H1 (cell line): ENCODE data around the gene ADCY1. TPM values are rescaled to one million over a fixed set of nuclear protein-coding genes. Genes with fewer than 3 reads are reported as not detected.

Source experiments
- CTCF ChIA-PET: fragments of 300-600 bp; sonication (Branson Sonifier 250); formaldehyde crosslinking; loops from one replicate; lab custom pipeline; 2021; ENCODE audit not compliant: partially characterized antibody; lab: Charles Lee
- POLR2A ChIA-PET: fragments of 300-600 bp; sonication (Branson Sonifier 250); formaldehyde crosslinking; loops from one replicate; lab custom pipeline; 2021; ENCODE audit warnings: inconsistent platforms; ENCODE audit not compliant: partially characterized antibody; lab: Charles Lee
- DNase-seq, 2 experiments: peaks; one replicate each; pipeline versions ENCODE4 v3.0.0 to v3.0.0-alpha.2; 2010 to 2022; ENCODE audit warnings: low spot score in 2 of 2, low read depth in 1 of 2, mixed read lengths in 1 of 2
- FAIRE-seq: peaks from 2 replicates; lab custom pipeline; 2011; peaks lifted over from hg19 to GRCh38; lab: Jason Lieb, UNC
- H2AFZ ChIP-seq: 2 replicates; pipeline ENCODE4 v1.8.1; 2012; ENCODE audit warnings: low read length, inconsistent platforms
- H2AK5ac ChIP-seq: 2 replicates; pipeline ENCODE4 v1.6.1; 2013; ENCODE audit warnings: low read depth, low read length
- H2BK120ac ChIP-seq: replicated peaks from 2 replicates; pipeline ENCODE3; 2013; ENCODE audit warnings: low read depth, low read length, inconsistent platforms
- H2BK12ac ChIP-seq: 2 replicates; pipeline ENCODE4 v1.6.1; 2013; ENCODE audit warnings: low read depth, low read length
- H2BK15ac ChIP-seq: 2 replicates; pipeline ENCODE4 v1.6.1; 2013; ENCODE audit warnings: low read length
- H2BK20ac ChIP-seq: 2 replicates; pipeline ENCODE4 v1.6.1; 2013; ENCODE audit warnings: low read length
- H2BK5ac ChIP-seq: 2 replicates; pipeline ENCODE4 v1.6.1; 2013; ENCODE audit warnings: low read depth, low read length
- H3K14ac ChIP-seq: 2 replicates; pipeline ENCODE4 v1.6.1; 2013; ENCODE audit warnings: inconsistent platforms; ENCODE audit not compliant: insufficient read length
- H3K18ac ChIP-seq: 2 replicates; pipeline ENCODE4 v1.6.1; 2013; ENCODE audit warnings: low read length; ENCODE audit errors: extremely low read depth
- H3K23ac ChIP-seq: 2 replicates; pipeline ENCODE4 v1.6.1; 2013; ENCODE audit warnings: inconsistent platforms; ENCODE audit not compliant: insufficient read length
- H3K23me2 ChIP-seq: 2 replicates; pipeline ENCODE4 v1.6.1; 2013; ENCODE audit warnings: low read depth, low read length
- H3K27ac ChIP-seq: 2 replicates; pipeline ENCODE4 v1.6.1; 2011; ENCODE audit warnings: low read depth, low read length, inconsistent platforms
- H3K27me3 ChIP-seq, 4 experiments: replicated peaks in 1 of 4; 1 replicate in 1 of 4; 2 replicates in 3 of 4; pipeline versions ENCODE4 v1.6.1 to v1.8.1; 2011 to 2013; ENCODE audit warnings: low read length in 3 of 4, mild to moderate bottlenecking in 3 of 4, inconsistent platforms in 2 of 4, mixed read lengths in 2 of 4, moderate library complexity in 1 of 4; ENCODE audit not compliant: control insufficient read depth in 3 of 4, insufficient read depth in 3 of 4; ENCODE audit errors: extremely low read depth in 1 of 4
- H3K36me3 ChIP-seq, 4 experiments: 2 replicates each; pipeline versions ENCODE4 v1.6.1 to v1.8.1; 2011 to 2013; ENCODE audit warnings: mild to moderate bottlenecking in 4 of 4, low read length in 3 of 4, moderate library complexity in 2 of 4, control low read depth in 1 of 4, inconsistent platforms in 1 of 4; ENCODE audit not compliant: insufficient read depth in 4 of 4, control insufficient read depth in 2 of 4
- H3K4ac ChIP-seq: replicated peaks from 2 replicates; pipeline ENCODE3; 2013; ENCODE audit warnings: low read length, low read depth, mixed read lengths, inconsistent platforms; ENCODE audit not compliant: insufficient read length
- H3K4me1 ChIP-seq, 4 experiments: replicated peaks in 1 of 4; 1 replicate in 1 of 4; 2 replicates in 3 of 4; pipeline versions ENCODE4 v1.6.1 to v1.8.1; 2011 to 2013; ENCODE audit warnings: low read length in 3 of 4, inconsistent platforms in 2 of 4, mixed read lengths in 1 of 4; ENCODE audit not compliant: insufficient read depth in 4 of 4, control insufficient read depth in 3 of 4
- H3K4me2 ChIP-seq, 2 experiments: 2 replicates each; pipeline versions ENCODE4 v1.6.1 to v1.8.1; 2011 to 2013; ENCODE audit warnings: low read depth in 2 of 2, low read length in 2 of 2, control low read depth in 1 of 2, inconsistent platforms in 1 of 2, mild to moderate bottlenecking in 1 of 2; ENCODE audit not compliant: insufficient read depth in 1 of 2
- H3K4me3 ChIP-seq, 4 experiments: fragments of 200-600, 300-600 bp in 1 of 4; sonication (generic), shearing (Covaris generic), sonication (Bioruptor Twin) in 1 of 4; 2 replicates each; pipeline versions ENCODE4 v1.5.1 to v1.8.1; 2011 to 2016; ENCODE audit warnings: low read length in 4 of 4, low read depth in 3 of 4, control low read depth in 2 of 4, inconsistent platforms in 2 of 4, mild to moderate bottlenecking in 2 of 4, mixed read lengths in 1 of 4, moderate library complexity in 1 of 4; ENCODE audit not compliant: insufficient read depth in 2 of 4; ENCODE audit errors: extremely low read depth in 1 of 4
- H3K56ac ChIP-seq: replicated peaks from 2 replicates; pipeline ENCODE3; 2013; ENCODE audit warnings: low read depth, mild to moderate bottlenecking, mixed read lengths, low read length, inconsistent platforms; ENCODE audit not compliant: insufficient read length
- H3K79me1 ChIP-seq: 2 replicates; pipeline ENCODE4 v1.6.1; 2013; ENCODE audit warnings: low read depth, low read length, control low read depth
- H3K79me2 ChIP-seq, 2 experiments: 2 replicates each; pipeline versions ENCODE4 v1.6.1 to v1.8.1; 2012 to 2013; ENCODE audit warnings: low read length in 2 of 2, mild to moderate bottlenecking in 2 of 2, inconsistent platforms in 1 of 2; ENCODE audit not compliant: insufficient read depth in 2 of 2, control insufficient read depth in 1 of 2
- H3K9ac ChIP-seq, 4 experiments: replicated peaks in 1 of 4; 1 replicate in 1 of 4; 2 replicates in 3 of 4; pipeline versions ENCODE4 v1.6.1 to v1.8.1; 2011 to 2013; ENCODE audit warnings: low read depth in 3 of 4, low read length in 3 of 4, control low read depth in 2 of 4, mild to moderate bottlenecking in 2 of 4, moderate library complexity in 2 of 4, inconsistent platforms in 1 of 4; ENCODE audit errors: extremely low read depth in 1 of 4
- H3K9me3 ChIP-seq, 2 experiments: 2 replicates each; pipeline versions ENCODE4 v1.6.1 to v1.8.1; 2012 to 2013; ENCODE audit warnings: mild to moderate bottlenecking in 2 of 2, moderate library complexity in 2 of 2, control low read depth in 1 of 2, inconsistent platforms in 1 of 2, low read depth in 1 of 2, low read length in 1 of 2, mixed read lengths in 1 of 2; ENCODE audit not compliant: insufficient read depth in 2 of 2
- H4K20me1 ChIP-seq, 2 experiments: replicated peaks in 1 of 2; 2 replicates each; pipeline versions ENCODE3 to v1.8.1; 2011 to 2013; ENCODE audit warnings: inconsistent platforms in 2 of 2, low read length in 2 of 2, mild to moderate bottlenecking in 1 of 2; ENCODE audit not compliant: insufficient read depth in 2 of 2, control insufficient read depth in 1 of 2
- H4K5ac ChIP-seq: 2 replicates; pipeline ENCODE4 v1.6.1; 2013; ENCODE audit warnings: low read length, low read depth, mixed read lengths, inconsistent platforms; ENCODE audit not compliant: insufficient read length
- H4K8ac ChIP-seq: 2 replicates; pipeline ENCODE4 v1.8.0; 2013; ENCODE audit warnings: mild to moderate bottlenecking, moderate library complexity, low read length, inconsistent platforms; ENCODE audit not compliant: insufficient read depth; ENCODE audit errors: extremely low read depth
- H4K91ac ChIP-seq: replicated peaks from 2 replicates; pipeline ENCODE3; 2013; ENCODE audit warnings: low read length, mixed read lengths, inconsistent platforms; ENCODE audit not compliant: insufficient read length
- ATF2 ChIP-seq: IDR thresholded peaks from 2 replicates; pipeline ENCODE4 v1.6.1; 2012; ENCODE audit warnings: low read length, inconsistent platforms
- BRCA1 ChIP-seq: IDR thresholded peaks from 2 replicates; pipeline ENCODE4 v1.6.1; 2012; ENCODE audit warnings: low read depth, low read length, improper control_type of control experiment
- CTBP2 ChIP-seq: IDR thresholded peaks from 2 replicates; pipeline ENCODE4 v1.7.0; 2011; ENCODE audit warnings: borderline replicate concordance, mild to moderate bottlenecking, moderate library complexity, mixed read lengths, low read length; ENCODE audit not compliant: insufficient read depth, insufficient read length
- EGR1 ChIP-seq: IDR thresholded peaks from 2 replicates; pipeline ENCODE4 v1.6.1; 2011; ENCODE audit warnings: low read depth, low read length, borderline replicate concordance
- GTF2F1 ChIP-seq: IDR thresholded peaks from 2 replicates; pipeline ENCODE4 v1.6.1; 2012; ENCODE audit warnings: low read depth, low read length, improper control_type of control experiment, borderline replicate concordance
- MAX ChIP-seq: IDR thresholded peaks from 2 replicates; pipeline ENCODE4 v1.6.1; 2012; ENCODE audit warnings: inconsistent platforms
- TBP ChIP-seq: IDR thresholded peaks from 2 replicates; pipeline ENCODE4 v1.6.1; 2011; ENCODE audit warnings: low read depth, low read length, improper control_type of control experiment
- WGBS, 2 experiments: shearing (Covaris generic) in 1 of 2; methylation state at CpG; one replicate each; pipeline versions ENCODE4 v1.1.6 to v1.1.7; 2013 to 2015; ENCODE audit warnings: low lambda C conversion rate in 2 of 2, mixed read lengths in 2 of 2, inconsistent platforms in 1 of 2, low coverage in 1 of 2, missing lambda C conversion rate in 1 of 2; ENCODE audit not compliant: insufficient replicate concordance in 2 of 2, insufficient coverage in 1 of 2, insufficient read length in 1 of 2; ENCODE audit errors: extremely low coverage in 1 of 2, missing lambda C conversion rate in 1 of 2; 5-methylcytosine and 5-hydroxymethylcytosine counted together
- polyA plus RNA-seq, 7 experiments: library from polyadenylated mRNA; depleted of rRNA in 3 of 7; stranded (reverse) in 5 of 7; unstranded in 2 of 7; fragments of >200 nt in 5 of 7; fragments of 200-250 nt in 2 of 7; gene quantifications; 1 replicate in 5 of 7; 2 replicates in 1 of 7; 4 replicates in 1 of 7; pipeline versions ENCODE4 v1.2.1 to v1.2.3, GENCODE V29; 2011 to 2013; ENCODE audit warnings: missing spikeins in 2 of 7, mixed read lengths in 2 of 7
- total RNA-seq: library from RNA; stranded (reverse); fragmentation: NEBNext Ultra II Directional; extraction: Animal tissue kit (Norgen Biotek cat#: 25700); gene quantifications from 2 replicates; pipeline ENCODE4 v1.2.1, GENCODE V29; 2021

The ADCY1 gene
- total and polyA plus RNA-seq, 2 of the 8 experiments (the other 6 are each of a cell fraction or from before 2014, with no cell fraction given) = 7.9 to 26.9 TPM

- Histone ChIP-seq H2BK120ac (no peak overlapping the region), H3K4me1 (no peaks in the 10 kb centered on the region), H4K5ac (no peak overlapping the region), H4K91ac (no peak overlapping the region), H3K23me2 (no peaks in the 10 kb centered on the region), H3K4me2 (no peak overlapping the region), H4K20me1 (no peaks in the 10 kb centered on the region), H3K9ac (no peak overlapping the region), H3K56ac (no peak overlapping the region), H3K36me3 (no peaks in the 10 kb centered on the region; a peak in 1 of 8 replicates), H2BK15ac (no peak overlapping the region), H2AFZ (no peak overlapping the region), H2BK5ac (no peak overlapping the region), H3K23ac (no peak overlapping the region), H2BK20ac (no peak overlapping the region), H3K79me1 (peaks cover 4% of the 10 kb centered on the region; the same call in 1 of the 2 replicates), H3K27me3 (no peaks in the 10 kb centered on the region), H3K14ac (no peak overlapping the region), H3K18ac (no peak overlapping the region), H3K9me3 (no peaks in the 10 kb centered on the region), H3K27ac (no peak overlapping the region), H3K79me2 (no peaks in the 10 kb centered on the region), H3K4ac (no peak overlapping the region), H2AK5ac (no peak overlapping the region), H3K4me3 (no peak overlapping the region), H4K8ac (no peak overlapping the region), H2BK12ac (no peak overlapping the region)
- POLR2A ChIA-PET = no interaction called here
- CTCF ChIA-PET = interaction anchor here (0.7 to 4.8 kb wide), 7 partner anchors 10 to 233 kb away, joined by 3 to 28 read pairs (median 4); no protein-coding TSS in a partner anchor
- TF ChIP-seq ATF2 (no peak), MAX (no peak), TBP (no peak), EGR1 (no peak), BRCA1 (no peak), GTF2F1 (no peak), CTBP2 (no peak)
- FAIRE-seq (no peak), DNase-seq (peak in 1 of 2 experiments; percentile 23)
- WGBS, 2 experiments = 90% methylated on average over 13 of the region's 13 CpGs; no CpG with 5 or more reads in 1 of the 2 experiments
Observed at GRCh38 chr7:45647967-45648670, 74.0 kb downstream of the ADCY1 start.
